Measurements from ENCODE around the gene STEAP4.

Gene STEAP4

DNA sequence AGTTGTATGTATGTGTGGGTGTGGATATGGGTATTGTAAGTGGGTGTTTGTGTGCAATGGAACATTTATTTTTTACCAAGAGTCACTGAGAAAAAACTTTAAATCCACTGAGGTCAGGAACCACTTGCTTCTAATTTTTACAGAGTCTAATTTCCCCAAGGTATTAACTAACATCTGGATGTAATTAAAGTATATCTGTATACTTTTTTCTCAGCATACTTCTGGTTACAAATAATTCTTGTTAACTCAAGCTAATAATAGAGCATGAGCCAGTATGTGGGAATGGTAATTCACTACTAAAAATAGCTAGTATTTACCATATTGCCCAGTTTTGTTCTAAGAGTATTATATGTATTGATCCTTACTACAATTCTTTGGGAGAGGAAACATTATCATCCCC, 24.6 kb upstream of the STEAP4 start:
- H3K4me1 ChIP-seq (ENCODE audit: control insufficient read depth, insufficient read depth, low read length) = no peaks in the 10 kb centered on the region
- no peaks in the 10 kb centered on the region for H3K27me3 ChIP-seq (ENCODE audit: control insufficient read depth in 1 of 2, insufficient read depth in 2 of 2, low read length in 2 of 2)
- no peak overlapping the region for H3K9ac ChIP-seq (ENCODE audit: low read length in 2 of 2)
- no peak overlapping the region for H3K27ac ChIP-seq (ENCODE audit: low read length)
- no peak overlapping the region for H3K4me3 ChIP-seq (ENCODE audit: low read length in 2 of 2)
- no peaks in the 10 kb centered on the region for H3K36me3 ChIP-seq (ENCODE audit: control insufficient read depth in 2 of 2, insufficient read depth in 2 of 2, low read length in 2 of 2)
- H3K9me3 ChIP-seq (ENCODE audit: control insufficient read depth in 2 of 2, low read length in 2 of 2) = no peaks in the 10 kb centered on the region

DNA sequence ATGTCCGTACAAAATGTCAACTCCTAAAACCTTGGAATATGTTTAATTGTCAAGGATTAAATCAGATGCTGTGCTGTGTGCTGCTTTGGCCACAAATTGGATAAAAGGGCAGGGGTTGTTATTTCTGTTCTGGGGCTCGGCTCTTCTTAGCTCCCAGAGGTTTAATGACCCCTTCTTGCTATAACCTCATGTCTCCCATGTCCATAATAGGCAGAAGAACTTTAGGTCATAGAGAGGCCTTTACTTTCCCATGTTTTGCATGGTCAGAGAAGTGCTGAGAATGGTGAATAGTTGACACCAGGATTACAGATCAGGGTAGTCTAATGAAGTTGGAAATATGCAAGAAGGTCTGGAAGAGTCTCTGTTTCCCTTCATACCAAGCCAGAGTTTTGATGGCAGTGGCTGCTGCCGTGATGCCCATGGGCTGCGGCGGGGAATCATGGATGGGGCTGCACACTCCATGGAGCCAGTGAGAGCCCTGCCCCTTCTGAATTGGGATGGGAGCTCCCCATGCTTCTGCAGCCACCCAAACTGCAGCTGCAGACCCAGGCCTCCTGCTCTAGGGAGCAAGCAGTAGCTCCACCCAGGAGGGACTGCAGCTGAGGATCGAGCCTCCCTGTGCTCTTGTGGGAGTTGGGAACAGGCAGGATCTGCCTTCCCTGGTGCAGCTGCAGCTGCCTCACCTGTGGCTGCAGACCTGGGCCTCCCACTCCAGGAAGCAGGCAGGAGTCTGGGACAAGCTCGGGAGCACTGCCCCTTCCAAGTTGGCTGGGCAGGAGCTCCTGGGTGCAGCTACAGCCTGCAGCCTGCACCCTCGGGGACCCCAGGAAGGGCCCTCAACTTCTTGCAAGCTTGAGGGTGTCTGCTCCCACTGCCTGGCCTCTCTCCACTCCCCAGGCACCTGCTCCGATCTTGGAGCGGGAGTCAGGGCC, 23.1 kb upstream of the STEAP4 start:
- Histone ChIP-seq H3K4me1 (ENCODE audit: control insufficient read depth, insufficient read depth, low read length) (no peaks in the 10 kb centered on the region), H3K4me3 (ENCODE audit: low read length in 2 of 2) (no peak overlapping the region), H3K27me3 (ENCODE audit: control insufficient read depth in 1 of 2, insufficient read depth in 2 of 2, low read length in 2 of 2) (no peaks in the 10 kb centered on the region), H3K27ac (ENCODE audit: low read length) (no peak overlapping the region), H3K36me3 (ENCODE audit: control insufficient read depth in 2 of 2, insufficient read depth in 2 of 2, low read length in 2 of 2) (no peaks in the 10 kb centered on the region), H3K9me3 (ENCODE audit: control insufficient read depth in 2 of 2, low read length in 2 of 2) (no peaks in the 10 kb centered on the region), H3K9ac (ENCODE audit: low read length in 2 of 2) (no peak overlapping the region)

GRCh38 chr7:88328787-88329186, 22.1 kb upstream of the STEAP4 start:
- Histone ChIP-seq H3K9me3 (ENCODE audit: control insufficient read depth in 2 of 2, low read length in 2 of 2) (no peaks in the 10 kb centered on the region), H3K4me1 (ENCODE audit: control insufficient read depth, insufficient read depth, low read length) (no peaks in the 10 kb centered on the region), H3K4me3 (ENCODE audit: low read length in 2 of 2) (no peak overlapping the region), H3K27ac (ENCODE audit: low read length) (no peak overlapping the region), H3K9ac (ENCODE audit: low read length in 2 of 2) (no peak overlapping the region), H3K27me3 (ENCODE audit: control insufficient read depth in 1 of 2, insufficient read depth in 2 of 2, low read length in 2 of 2) (no peaks in the 10 kb centered on the region), H3K36me3 (ENCODE audit: control insufficient read depth in 2 of 2, insufficient read depth in 2 of 2, low read length in 2 of 2) (no peaks in the 10 kb centered on the region)

DNA sequence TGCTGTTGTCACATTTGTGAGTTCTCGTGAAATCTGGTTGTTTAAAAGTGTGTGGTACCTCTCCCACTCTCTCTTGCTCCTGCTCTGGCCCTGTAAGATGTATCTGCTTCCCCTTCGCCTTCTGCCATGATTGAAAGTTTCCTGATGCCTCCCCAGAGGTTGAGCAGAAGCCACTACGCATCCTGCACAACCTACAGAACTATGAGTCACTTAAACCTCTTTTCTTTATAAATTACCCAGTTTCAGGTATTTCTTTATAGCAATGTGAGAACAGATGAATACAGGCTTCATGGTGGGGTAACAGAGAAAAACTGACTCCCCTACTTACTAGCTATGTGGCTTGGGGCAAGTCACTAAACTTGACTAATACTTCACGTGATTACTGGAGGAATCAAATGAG, 18.0 kb upstream of the STEAP4 start:
- Histone ChIP-seq H3K36me3 (ENCODE audit: control insufficient read depth in 2 of 2, insufficient read depth in 2 of 2, low read length in 2 of 2) (no peaks in the 10 kb centered on the region), H3K27me3 (ENCODE audit: control insufficient read depth in 1 of 2, insufficient read depth in 2 of 2, low read length in 2 of 2) (no peaks in the 10 kb centered on the region), H3K27ac (ENCODE audit: low read length) (no peak overlapping the region), H3K4me1 (ENCODE audit: control insufficient read depth, insufficient read depth, low read length) (no peaks in the 10 kb centered on the region), H3K4me3 (ENCODE audit: low read length in 2 of 2) (no peak overlapping the region), H3K9ac (ENCODE audit: low read length in 2 of 2) (no peak overlapping the region), H3K9me3 (ENCODE audit: control insufficient read depth in 2 of 2, low read length in 2 of 2) (no peaks in the 10 kb centered on the region)

DNA sequence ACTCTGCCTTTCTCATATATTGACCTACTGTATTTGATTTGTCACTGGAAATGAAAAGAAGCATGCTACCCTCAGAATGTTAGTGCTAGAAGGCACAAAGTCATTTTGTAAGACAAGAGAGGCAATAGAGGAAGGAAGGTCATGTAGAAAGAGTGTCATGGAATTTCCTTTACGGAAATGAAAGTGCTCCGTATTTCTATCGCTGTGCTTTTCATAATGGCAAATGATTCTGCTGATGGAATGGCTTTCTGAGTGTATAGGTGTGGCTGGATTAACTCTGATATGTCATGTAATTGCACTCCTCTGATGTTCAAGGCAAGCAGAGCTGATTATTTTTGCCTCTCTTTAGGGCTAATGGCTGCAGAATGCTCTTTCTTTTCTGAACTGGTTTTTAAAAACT, 15.5 kb upstream of the STEAP4 start:
- Histone ChIP-seq H3K4me1 (ENCODE audit: control insufficient read depth, insufficient read depth, low read length) (no peaks in the 10 kb centered on the region), H3K27me3 (ENCODE audit: control insufficient read depth in 1 of 2, insufficient read depth in 2 of 2, low read length in 2 of 2) (no peaks in the 10 kb centered on the region), H3K9me3 (ENCODE audit: control insufficient read depth in 2 of 2, low read length in 2 of 2) (no peaks in the 10 kb centered on the region), H3K27ac (ENCODE audit: low read length) (no peak overlapping the region), H3K4me3 (ENCODE audit: low read length in 2 of 2) (no peak overlapping the region), H3K9ac (ENCODE audit: low read length in 2 of 2) (no peak overlapping the region), H3K36me3 (ENCODE audit: control insufficient read depth in 2 of 2, insufficient read depth in 2 of 2, low read length in 2 of 2) (no peaks in the 10 kb centered on the region)

GRCh38 chr7:88321694-88322093, 15.0 kb upstream of the STEAP4 start:
- Histone ChIP-seq H3K9ac (ENCODE audit: low read length in 2 of 2) (no peak overlapping the region), H3K4me3 (ENCODE audit: low read length in 2 of 2) (no peak overlapping the region), H3K9me3 (ENCODE audit: control insufficient read depth in 2 of 2, low read length in 2 of 2) (no peaks in the 10 kb centered on the region), H3K4me1 (ENCODE audit: control insufficient read depth, insufficient read depth, low read length) (no peaks in the 10 kb centered on the region), H3K27ac (ENCODE audit: low read length) (no peak overlapping the region), H3K27me3 (ENCODE audit: control insufficient read depth in 1 of 2, insufficient read depth in 2 of 2, low read length in 2 of 2) (no peaks in the 10 kb centered on the region), H3K36me3 (ENCODE audit: control insufficient read depth in 2 of 2, insufficient read depth in 2 of 2, low read length in 2 of 2) (no peaks in the 10 kb centered on the region)

GRCh38 chr7:88318196-88318595, 11.5 kb upstream of the STEAP4 start:
- Histone ChIP-seq H3K36me3 (ENCODE audit: control insufficient read depth in 2 of 2, insufficient read depth in 2 of 2, low read length in 2 of 2) (no peaks in the 10 kb centered on the region), H3K4me1 (ENCODE audit: control insufficient read depth, insufficient read depth, low read length) (no peaks in the 10 kb centered on the region), H3K9ac (ENCODE audit: low read length in 2 of 2) (no peak overlapping the region), H3K27ac (ENCODE audit: low read length) (no peak overlapping the region), H3K27me3 (ENCODE audit: control insufficient read depth in 1 of 2, insufficient read depth in 2 of 2, low read length in 2 of 2) (no peaks in the 10 kb centered on the region), H3K4me3 (ENCODE audit: low read length in 2 of 2) (no peak overlapping the region), H3K9me3 (ENCODE audit: control insufficient read depth in 2 of 2, low read length in 2 of 2) (no peaks in the 10 kb centered on the region)

- Histone ChIP-seq H3K27me3 (ENCODE audit: control insufficient read depth in 1 of 2, insufficient read depth in 2 of 2, low read length in 2 of 2) (no peaks in the 10 kb centered on the region), H3K36me3 (ENCODE audit: control insufficient read depth in 2 of 2, insufficient read depth in 2 of 2, low read length in 2 of 2) (no peaks in the 10 kb centered on the region), H3K4me3 (ENCODE audit: low read length in 2 of 2) (no peak overlapping the region), H3K9me3 (ENCODE audit: control insufficient read depth in 2 of 2, low read length in 2 of 2) (no peaks in the 10 kb centered on the region), H3K27ac (ENCODE audit: low read length) (no peak overlapping the region), H3K4me1 (ENCODE audit: control insufficient read depth, insufficient read depth, low read length) (no peaks in the 10 kb centered on the region), H3K9ac (ENCODE audit: low read length in 2 of 2) (no peak overlapping the region)
Observed at GRCh38 chr7:88317422-88317821, 10.7 kb upstream of the STEAP4 start.

GRCh38 chr7:88316456-88316855, 9.8 kb upstream of the STEAP4 start:
- Histone ChIP-seq H3K36me3 (ENCODE audit: control insufficient read depth in 2 of 2, insufficient read depth in 2 of 2, low read length in 2 of 2) (no peaks in the 10 kb centered on the region), H3K4me1 (ENCODE audit: control insufficient read depth, insufficient read depth, low read length) (no peaks in the 10 kb centered on the region), H3K27ac (ENCODE audit: low read length) (no peak overlapping the region), H3K27me3 (ENCODE audit: control insufficient read depth in 1 of 2, insufficient read depth in 2 of 2, low read length in 2 of 2) (no peaks in the 10 kb centered on the region), H3K4me3 (ENCODE audit: low read length in 2 of 2) (no peak overlapping the region), H3K9ac (ENCODE audit: low read length in 2 of 2) (no peak overlapping the region), H3K9me3 (ENCODE audit: control insufficient read depth in 2 of 2, low read length in 2 of 2) (no peaks in the 10 kb centered on the region)

GRCh38 chr7:88315522-88315921, 8.8 kb upstream of the STEAP4 start:
- Histone ChIP-seq H3K9ac (ENCODE audit: low read length in 2 of 2) (no peak overlapping the region), H3K4me1 (ENCODE audit: control insufficient read depth, insufficient read depth, low read length) (no peaks in the 10 kb centered on the region), H3K27ac (ENCODE audit: low read length) (no peak overlapping the region), H3K4me3 (ENCODE audit: low read length in 2 of 2) (no peak overlapping the region), H3K36me3 (ENCODE audit: control insufficient read depth in 2 of 2, insufficient read depth in 2 of 2, low read length in 2 of 2) (no peaks in the 10 kb centered on the region), H3K9me3 (ENCODE audit: control insufficient read depth in 2 of 2, low read length in 2 of 2) (no peaks in the 10 kb centered on the region), H3K27me3 (ENCODE audit: control insufficient read depth in 1 of 2, insufficient read depth in 2 of 2, low read length in 2 of 2) (no peaks in the 10 kb centered on the region)

DNA sequence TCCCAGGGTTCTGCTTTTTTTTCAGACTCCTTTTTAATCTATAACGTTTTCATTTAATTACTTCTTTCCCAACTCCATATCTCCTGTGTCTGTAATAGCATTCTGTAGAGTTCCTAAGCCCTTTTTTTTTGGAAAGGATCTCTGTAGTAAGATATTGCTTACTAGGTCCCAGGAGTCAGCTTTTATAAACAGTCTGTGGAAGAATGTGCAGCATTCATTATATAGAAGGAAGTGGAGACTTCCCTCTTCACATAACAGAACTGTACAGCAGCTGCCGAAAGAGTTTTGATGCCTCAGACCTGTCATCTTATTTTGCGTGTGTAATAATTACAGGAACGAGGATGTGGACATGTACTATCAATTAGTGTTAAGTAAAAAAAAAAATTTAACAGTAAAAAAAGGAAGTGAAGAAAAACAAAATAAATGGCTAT, 7.4 kb upstream of the STEAP4 start:
- H3K4me1 ChIP-seq (ENCODE audit: control insufficient read depth, insufficient read depth, low read length) = no peaks in the 10 kb centered on the region
- H3K9me3 ChIP-seq (ENCODE audit: control insufficient read depth in 2 of 2, low read length in 2 of 2) = no peaks in the 10 kb centered on the region
- no peaks in the 10 kb centered on the region for H3K36me3 ChIP-seq (ENCODE audit: control insufficient read depth in 2 of 2, insufficient read depth in 2 of 2, low read length in 2 of 2)
- no peak overlapping the region for H3K27ac ChIP-seq (ENCODE audit: low read length)
- no peaks in the 10 kb centered on the region for H3K27me3 ChIP-seq (ENCODE audit: control insufficient read depth in 1 of 2, insufficient read depth in 2 of 2, low read length in 2 of 2)
- no peak overlapping the region for H3K9ac ChIP-seq (ENCODE audit: low read length in 2 of 2)
- H3K4me3 ChIP-seq (ENCODE audit: low read length in 2 of 2) = no peak overlapping the region

Measured in stomach smooth muscle (tissue), 2 donors.